Liver (tissue), 9 donors: Measurements from ENCODE around the gene TACR1. TPM values are rescaled to one million over a fixed set of nuclear protein-coding genes. Genes with fewer than 3 reads are reported as not detected.
"Not testable (repeated sequence)": the region's sequence is repeated elsewhere in the genome, so short reads cannot be mapped to it uniquely, and the experiment has no call there.

Source experiments
- DNase-seq: peaks from one replicate; pipeline ENCODE4 v3.0.0-alpha.2; 2017; ENCODE audit warnings: low spot score
- H3K27ac ChIP-seq, 2 donors: one replicate each; pipeline ENCODE4 v1.7.0; 2013; ENCODE audit warnings: inconsistent platforms in 2 of 2, low read length in 2 of 2, control low read depth in 1 of 2, low read depth in 1 of 2, mild to moderate bottlenecking in 1 of 2
- H3K27me3 ChIP-seq, 4 donors: one replicate each; pipeline versions ENCODE4 v1.6.1 to v1.7.0; 2013; ENCODE audit warnings: low read length in 3 of 4, inconsistent platforms in 1 of 4, mild to moderate bottlenecking in 1 of 4, moderate library complexity in 1 of 4; ENCODE audit not compliant: control insufficient read depth in 4 of 4, insufficient read depth in 4 of 4
- H3K36me3 ChIP-seq, 4 donors: one replicate each; pipeline versions ENCODE4 v1.6.1 to v1.7.0; 2013; ENCODE audit warnings: low read length in 3 of 4, mild to moderate bottlenecking in 3 of 4, low read depth in 1 of 4, moderate library complexity in 1 of 4; ENCODE audit not compliant: control insufficient read depth in 4 of 4, insufficient read depth in 3 of 4
- H3K4me1 ChIP-seq, 4 donors: one replicate each; pipeline versions ENCODE4 v1.6.1 to v1.7.0; 2013; ENCODE audit warnings: low read length in 3 of 4, mild to moderate bottlenecking in 3 of 4, moderate library complexity in 1 of 4; ENCODE audit not compliant: control insufficient read depth in 4 of 4, insufficient read depth in 4 of 4
- H3K4me3 ChIP-seq, 3 donors: one replicate each; pipeline versions ENCODE4 v1.6.1 to v1.7.0; 2013; ENCODE audit warnings: low read length in 3 of 3, control low read depth in 1 of 3, low read depth in 1 of 3, mild to moderate bottlenecking in 1 of 3
- H3K9ac ChIP-seq, 2 donors: one replicate each; pipeline ENCODE4 v1.7.0; 2013; ENCODE audit warnings: low read length in 2 of 2, mild to moderate bottlenecking in 2 of 2, moderate library complexity in 2 of 2, control low read depth in 1 of 2, low read depth in 1 of 2
- H3K9me3 ChIP-seq, 4 donors: one replicate each; pipeline versions ENCODE4 v1.6.1 to v1.7.0; 2013; ENCODE audit warnings: low read length in 3 of 4; ENCODE audit not compliant: control insufficient read depth in 4 of 4
- ATF3 ChIP-seq: IDR thresholded peaks from 2 replicates; pipeline ENCODE4 v1.6.1; 2016; ENCODE audit warnings: antibody characterized with exemption
- FOXA1 ChIP-seq: IDR thresholded peaks from 2 replicates; pipeline ENCODE4 v1.6.1; 2016; ENCODE audit warnings: antibody characterized with exemption
- FOXA2 ChIP-seq: IDR thresholded peaks from 2 replicates; pipeline ENCODE4 v1.6.1; 2016; ENCODE audit warnings: antibody characterized with exemption
- GABPA ChIP-seq, 2 donors: IDR thresholded peaks in 1 of 2; conservative IDR thresholded peaks in 1 of 2; 2 replicates each; pipeline ENCODE4 v1.6.1; 2016; ENCODE audit warnings: antibody characterized with exemption in 2 of 2, mild to moderate bottlenecking in 1 of 2, moderate library complexity in 1 of 2
- HNF4A ChIP-seq, 2 donors: conservative IDR thresholded peaks; 2 replicates each; pipeline ENCODE4 v1.6.1; 2016; ENCODE audit warnings: antibody characterized with exemption in 2 of 2, mild to moderate bottlenecking in 2 of 2
- HNF4G ChIP-seq: IDR thresholded peaks from 2 replicates; pipeline ENCODE4 v1.6.1; 2016; ENCODE audit warnings: antibody characterized with exemption
- JUND ChIP-seq, 2 donors: IDR thresholded peaks; 2 replicates each; pipeline ENCODE4 v1.6.1; 2016; ENCODE audit warnings: antibody characterized with exemption in 2 of 2
- MAX ChIP-seq: IDR thresholded peaks from 2 replicates; pipeline ENCODE4 v1.6.1; 2016; ENCODE audit warnings: antibody characterized with exemption
- NR2F2 ChIP-seq: IDR thresholded peaks from 2 replicates; pipeline ENCODE4 v1.6.1; 2016; ENCODE audit warnings: antibody characterized with exemption
- RAD21 ChIP-seq, 2 donors: IDR thresholded peaks; 2 replicates each; pipeline ENCODE4 v1.6.1; 2016; ENCODE audit warnings: antibody characterized with exemption in 2 of 2, mild to moderate bottlenecking in 2 of 2
- REST ChIP-seq: IDR thresholded peaks from 2 replicates; pipeline ENCODE4 v1.6.1; 2016; ENCODE audit warnings: antibody characterized with exemption, mild to moderate bottlenecking
- RXRA ChIP-seq, 2 donors: IDR thresholded peaks; 2 replicates each; pipeline ENCODE4 v1.6.1; 2017 to 2018; ENCODE audit warnings: antibody characterized with exemption in 2 of 2, mild to moderate bottlenecking in 1 of 2
- SP1 ChIP-seq: IDR thresholded peaks from 2 replicates; pipeline ENCODE4 v1.6.1; 2018; ENCODE audit warnings: antibody characterized with exemption, mild to moderate bottlenecking
- TAF1 ChIP-seq: conservative IDR thresholded peaks from 2 replicates; pipeline ENCODE4 v1.6.1; 2016; ENCODE audit warnings: antibody characterized with exemption, mild to moderate bottlenecking
- YY1 ChIP-seq: IDR thresholded peaks from 2 replicates; pipeline ENCODE4 v1.6.1; 2016; ENCODE audit warnings: antibody characterized with exemption, mild to moderate bottlenecking
- WGBS: extraction: QIAGEN DNeasy Blood & Tissue Kit; methylation state at CpG from one replicate; pipeline ENCODE4 v1.1.7; 2013; 5-methylcytosine and 5-hydroxymethylcytosine counted together
- polyA plus RNA-seq, 2 donors: library from polyadenylated mRNA; stranded (reverse) in 1 of 2; unstranded in 1 of 2; fragments of 200-250 nt in 1 of 2; fragments of >200 nt in 1 of 2; fragmentation: Nextera tagmentation in 1 of 2; extraction: Ambion mirVana in 1 of 2; gene quantifications; one replicate each; pipeline versions ENCODE4 v1.2.1 to v1.2.3, GENCODE V29; 2013 to 2015
- total RNA-seq, 2 donors: library from RNA; depleted of rRNA; stranded (reverse); fragments of >200 nt; gene quantifications; one replicate each; pipeline ENCODE4 v1.2.3, GENCODE V29; 2014
- TF ChIP-seq, protein P1 (sequence below): fragments of 150-350 bp; IDR thresholded peaks from 2 replicates; pipeline ENCODE4 v1.5.1; 2017; ENCODE audit warnings: improper control_type of control experiment, low read depth, low read length; ENCODE audit not compliant: missing input control
- TF ChIP-seq, protein P2 (sequence below): IDR thresholded peaks from 2 replicates; pipeline ENCODE4 v1.6.1; 2016; ENCODE audit warnings: antibody characterized with exemption
- donor health status: healthy.
- donor health status: healthy.
- donor health status: healthy.
- donor health status: healthy.
- donor health status: healthy.

TACR1 gene
- total and polyA plus RNA-seq, 4 donors: 0.02 to 0.84 (median 0.14) TPM; not detected in 1

- not testable (repeated sequence) for DNase-seq, H3K4me1 ChIP-seq, H3K27ac ChIP-seq, H3K9ac ChIP-seq, H3K4me3 ChIP-seq, H3K27me3 ChIP-seq, H3K9me3 ChIP-seq, H3K36me3 ChIP-seq
- 92% methylated on average over 5 of the region's 5 CpGs for WGBS
Observed at GRCh38 chr2:75057150-75057549, 142.2 kb downstream of the TACR1 start.

DNA sequence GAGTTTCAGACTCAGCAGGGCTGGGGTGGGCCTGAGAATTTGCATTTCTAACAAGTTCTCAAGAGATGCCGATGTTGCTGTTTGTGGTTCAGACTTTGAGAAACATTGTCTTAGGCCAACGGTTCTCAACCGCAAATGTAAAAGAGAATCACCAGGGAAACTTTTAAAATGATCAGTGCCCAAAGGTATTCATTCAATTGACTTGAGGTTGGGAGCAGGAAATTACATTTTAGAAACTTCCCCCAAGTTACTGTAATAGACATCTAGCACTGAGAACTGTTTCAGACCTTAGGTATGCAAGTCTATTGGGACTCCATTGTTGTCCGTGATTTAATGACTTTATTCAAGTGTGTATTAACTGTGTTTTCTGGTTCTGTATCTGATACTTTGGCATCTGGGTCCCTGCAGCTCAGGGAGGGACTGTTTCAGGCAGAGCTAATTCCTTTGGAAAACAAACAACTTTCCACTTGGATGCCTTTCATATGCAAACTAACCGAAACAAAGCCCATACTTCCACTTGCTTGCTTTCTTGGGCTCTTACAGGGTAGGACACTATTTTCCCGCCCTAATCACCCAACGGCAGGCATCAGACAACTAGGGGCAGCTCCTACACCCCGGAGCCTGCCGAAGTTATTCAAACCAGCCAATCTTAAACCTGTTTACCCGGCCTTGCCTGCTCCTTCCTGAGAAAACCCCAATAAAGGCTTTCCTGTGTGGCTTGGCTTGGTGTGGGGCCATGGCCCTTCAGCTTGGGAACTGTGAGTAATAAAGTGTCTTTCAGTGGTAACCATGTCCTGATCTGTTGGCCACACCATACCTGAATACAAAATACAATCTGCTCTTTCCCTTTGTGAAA lies 143.3 kb downstream of the TACR1 start:
- Histone ChIP-seq H3K36me3 (no peaks in the 10 kb centered on the region), H3K27me3 (no peaks in the 10 kb centered on the region), H3K4me3 (no peak overlapping the region), H3K9me3 (no peaks in the 10 kb centered on the region), H3K4me1 (no peaks in the 10 kb centered on the region), H3K27ac (no peak overlapping the region), H3K9ac (no peak overlapping the region)
- DNase-seq: no peak
- no peak for TF ChIP-seq ATF3
- no peak for TF ChIP-seq RAD21 (IDR thresholded peaks at IDR 0.05)
- TF ChIP-seq, protein P1, sequence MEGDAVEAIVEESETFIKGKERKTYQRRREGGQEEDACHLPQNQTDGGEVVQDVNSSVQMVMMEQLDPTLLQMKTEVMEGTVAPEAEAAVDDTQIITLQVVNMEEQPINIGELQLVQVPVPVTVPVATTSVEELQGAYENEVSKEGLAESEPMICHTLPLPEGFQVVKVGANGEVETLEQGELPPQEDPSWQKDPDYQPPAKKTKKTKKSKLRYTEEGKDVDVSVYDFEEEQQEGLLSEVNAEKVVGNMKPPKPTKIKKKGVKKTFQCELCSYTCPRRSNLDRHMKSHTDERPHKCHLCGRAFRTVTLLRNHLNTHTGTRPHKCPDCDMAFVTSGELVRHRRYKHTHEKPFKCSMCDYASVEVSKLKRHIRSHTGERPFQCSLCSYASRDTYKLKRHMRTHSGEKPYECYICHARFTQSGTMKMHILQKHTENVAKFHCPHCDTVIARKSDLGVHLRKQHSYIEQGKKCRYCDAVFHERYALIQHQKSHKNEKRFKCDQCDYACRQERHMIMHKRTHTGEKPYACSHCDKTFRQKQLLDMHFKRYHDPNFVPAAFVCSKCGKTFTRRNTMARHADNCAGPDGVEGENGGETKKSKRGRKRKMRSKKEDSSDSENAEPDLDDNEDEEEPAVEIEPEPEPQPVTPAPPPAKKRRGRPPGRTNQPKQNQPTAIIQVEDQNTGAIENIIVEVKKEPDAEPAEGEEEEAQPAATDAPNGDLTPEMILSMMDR: no peak
- no peak for TF ChIP-seq REST
- no peak for TF ChIP-seq HNF4A (conservative IDR thresholded peaks at IDR 0.05)
- no peak for TF ChIP-seq TAF1
- TF ChIP-seq FOXA1: no peak
- TF ChIP-seq, protein P2, sequence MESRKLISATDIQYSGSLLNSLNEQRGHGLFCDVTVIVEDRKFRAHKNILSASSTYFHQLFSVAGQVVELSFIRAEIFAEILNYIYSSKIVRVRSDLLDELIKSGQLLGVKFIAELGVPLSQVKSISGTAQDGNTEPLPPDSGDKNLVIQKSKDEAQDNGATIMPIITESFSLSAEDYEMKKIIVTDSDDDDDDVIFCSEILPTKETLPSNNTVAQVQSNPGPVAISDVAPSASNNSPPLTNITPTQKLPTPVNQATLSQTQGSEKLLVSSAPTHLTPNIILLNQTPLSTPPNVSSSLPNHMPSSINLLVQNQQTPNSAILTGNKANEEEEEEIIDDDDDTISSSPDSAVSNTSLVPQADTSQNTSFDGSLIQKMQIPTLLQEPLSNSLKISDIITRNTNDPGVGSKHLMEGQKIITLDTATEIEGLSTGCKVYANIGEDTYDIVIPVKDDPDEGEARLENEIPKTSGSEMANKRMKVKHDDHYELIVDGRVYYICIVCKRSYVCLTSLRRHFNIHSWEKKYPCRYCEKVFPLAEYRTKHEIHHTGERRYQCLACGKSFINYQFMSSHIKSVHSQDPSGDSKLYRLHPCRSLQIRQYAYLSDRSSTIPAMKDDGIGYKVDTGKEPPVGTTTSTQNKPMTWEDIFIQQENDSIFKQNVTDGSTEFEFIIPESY: no peak
- TF ChIP-seq SP1: no peak
- no peak for TF ChIP-seq RXRA (IDR thresholded peaks at IDR 0.05)
- TF ChIP-seq FOXA2: no peak
- no peak for TF ChIP-seq GABPA (IDR thresholded peaks at IDR 0.05 in 1 of 2, conservative IDR thresholded peaks at IDR 0.05 in 1 of 2)
- TF ChIP-seq HNF4G: no peak
- TF ChIP-seq NR2F2: no peak
- TF ChIP-seq MAX: no peak
- TF ChIP-seq YY1: no peak
- TF ChIP-seq JUND (IDR thresholded peaks at IDR 0.05): no peak
- WGBS: 69% methylated on average over 10 of the region's 10 CpGs
